SKM-1 treated with dmso at 0.1 percent for 144 hours (cell line): ENCODE results near the gene SAC3D1.

ENCODE experiments used
- DNase-seq: peaks from one replicate; lab custom pipeline; 2025; ENCODE audit not compliant: unreplicated experiment; lab: John Stamatoyannopoulos, UW

Gene SAC3D1

GRCh38 chr11:65059523-65059922, 18.5 kb downstream of the SAC3D1 start:
- no peak for DNase-seq

- DNase-seq: no peak
Observed at GRCh38 chr11:65059959-65060824, 19.2 kb downstream of the SAC3D1 start.

- DNase-seq: no peak
Observed at GRCh38 chr11:65060913-65061408, 20.0 kb downstream of the SAC3D1 start.

GRCh38 chr11:65063532-65063931, 22.5 kb downstream of the SAC3D1 start:
- DNase-seq: no peak

- no peak for DNase-seq
Observed at GRCh38 chr11:65064847-65065240, 23.8 kb downstream of the SAC3D1 start.

GRCh38 chr11:65065851-65066250, 24.8 kb downstream of the SAC3D1 start:
- DNase-seq: no peak

GRCh38 chr11:65066315-65066714, 25.3 kb downstream of the SAC3D1 start:
- no peak for DNase-seq

- DNase-seq: no peak
Observed at GRCh38 chr11:65066805-65067291, 25.8 kb downstream of the SAC3D1 start.

GRCh38 chr11:65067446-65067845, 26.4 kb downstream of the SAC3D1 start:
- no peak for DNase-seq

GRCh38 chr11:65069217-65069616, 28.2 kb downstream of the SAC3D1 start:
- peak; percentile 48 for DNase-seq

- DNase-seq: no peak
Observed at GRCh38 chr11:65071907-65072630, 31.1 kb downstream of the SAC3D1 start.

- DNase-seq: no peak
Observed at GRCh38 chr11:65072631-65072966, 31.6 kb downstream of the SAC3D1 start.

GRCh38 chr11:65077451-65077850, 36.4 kb downstream of the SAC3D1 start:
- DNase-seq: no peak

- DNase-seq: peak; percentile 33
Observed at GRCh38 chr11:65078151-65078550, 37.1 kb downstream of the SAC3D1 start.

GRCh38 chr11:65078786-65079342, 37.9 kb downstream of the SAC3D1 start:
- no peak for DNase-seq

- no peak for DNase-seq
Observed at GRCh38 chr11:65083134-65083833, 42.3 kb downstream of the SAC3D1 start.

GRCh38 chr11:65083834-65084597, 43.0 kb downstream of the SAC3D1 start, which contains the start of the genes CDCA5 and ZFPL1:
Gene CDCA5, minus strand, starts transcription at chr11:65084040. Its CDS starts 62 bp downstream, at chr11:65083978.
Gene ZFPL1, plus strand, starts transcription at chr11:65084222. Its CDS starts 477 bp downstream, at chr11:65084699.
- DNase-seq: peak; percentile 96

GRCh38 chr11:65084598-65085375, 43.8 kb downstream of the SAC3D1 start:
- no peak for DNase-seq

- no peak for DNase-seq
Observed at GRCh38 chr11:65085446-65085845, 44.4 kb downstream of the SAC3D1 start.
